ENCODE data around the gene MME. TPM values are rescaled to one million over a fixed set of nuclear protein-coding genes. Genes with fewer than 3 reads are reported as not detected.

Gene MME
- total RNA-seq, 2 experiments from 2014 or later = 84.4 to 118 TPM

- POLR2A ChIA-PET = interaction anchor here (0.6 to 1.5 kb wide), 2 partner anchors 11 to 37 kb away, joined by 3 to 5 read pairs; no protein-coding TSS in a partner anchor
- peak overlapping the region; percentile 10; the same call in 1 of the 2 replicates for H2AFZ ChIP-seq (ENCODE audit: low read length)
Measured at GRCh38 chr3:155184011-155184410, 103.9 kb downstream of the MME start.

GRCh38 chr3:155185631-155186071, 105.5 kb downstream of the MME start:
- Histone ChIP-seq H3K4me2 (ENCODE audit: low read length) (no peak overlapping the region), H3K9me3 (ENCODE audit: low read length) (no peaks in the 10 kb centered on the region; the same call in 1 of the 2 replicates), H3K9me2 (ENCODE audit: insufficient read depth, low read length) (no peaks in the 10 kb centered on the region), H3K4me3 (ENCODE audit: low read depth, low read length, poor library complexity, severe bottlenecking) (no peak overlapping the region), H4K20me1 (ENCODE audit: insufficient read depth, low read length) (no peaks in the 10 kb centered on the region), H3K79me2 (ENCODE audit: insufficient read depth, low read depth, low read length) (no peaks in the 10 kb centered on the region), H3K27ac (ENCODE audit: low read depth, low read length, poor library complexity, severe bottlenecking) (no peak overlapping the region), H2AFZ (ENCODE audit: low read length) (no peak overlapping the region), H3K36me3 (ENCODE audit: insufficient read depth, low read length) (peaks cover 31% of the 10 kb centered on the region), H3K4me1 (ENCODE audit: insufficient read depth, low read length, poor library complexity, severe bottlenecking) (peaks cover 27% of the 10 kb centered on the region)
- no TSS peak for BruUV-seq (replicated peaks)
- ChIA-PET CTCF (ENCODE audit: unreplicated experiment) (no interaction called here), POLR2A (no interaction called here)
- intact Hi-C loops (cut with micrococcal nuclease; ENCODE audit: unreplicated experiment) = no loop called here
- no peak for DNase-seq (ENCODE audit: low spot score)
- TF ChIP-seq EZH2phosphoT487 (IDR thresholded peaks at IDR 0.05; ENCODE audit: borderline replicate concordance, low read depth, low read length) (no peak), CTCF (conservative IDR thresholded peaks at IDR 0.05; ENCODE audit: low read length) (no peak)

More at GRCh38 chr3:155184011-155184410, 103.9 kb downstream of the MME start:
- H3K79me2 ChIP-seq (ENCODE audit: insufficient read depth, low read depth, low read length) = no peaks in the 10 kb centered on the region
- H4K20me1 ChIP-seq (ENCODE audit: insufficient read depth, low read length) = no peaks in the 10 kb centered on the region
- H3K4me1 ChIP-seq (ENCODE audit: insufficient read depth, low read length, poor library complexity, severe bottlenecking) = peaks cover 23% of the 10 kb centered on the region
- CTCF ChIA-PET (ENCODE audit: unreplicated experiment) = no interaction called here
- no peaks in the 10 kb centered on the region for H3K9me2 ChIP-seq (ENCODE audit: insufficient read depth, low read length)
- H3K27ac ChIP-seq (ENCODE audit: low read depth, low read length, poor library complexity, severe bottlenecking) = peak overlapping the region; percentile 45
- H3K9me3 ChIP-seq (ENCODE audit: low read length) = no peaks in the 10 kb centered on the region
- H3K36me3 ChIP-seq (ENCODE audit: insufficient read depth, low read length) = peaks cover 47% of the 10 kb centered on the region
- intact Hi-C loops (cut with micrococcal nuclease; ENCODE audit: unreplicated experiment) = no loop called here
- no TSS peak for BruUV-seq (replicated peaks)
- peak overlapping the region; percentile 54 for H3K4me2 ChIP-seq (ENCODE audit: low read length)
- DNase-seq (ENCODE audit: low spot score) = peak; percentile 43
- no peak for TF ChIP-seq EZH2phosphoT487 (IDR thresholded peaks at IDR 0.05; ENCODE audit: borderline replicate concordance, low read depth, low read length)
- TF ChIP-seq CTCF (conservative IDR thresholded peaks at IDR 0.05; ENCODE audit: low read length) = no peak
- peak overlapping the region; percentile 32 for H3K4me3 ChIP-seq (ENCODE audit: low read depth, low read length, poor library complexity, severe bottlenecking)

GRCh38 chr3:155188031-155188430, 107.9 kb downstream of the MME start:
- ChIA-PET POLR2A (no interaction called here), CTCF (ENCODE audit: unreplicated experiment) (no interaction called here)
- Histone ChIP-seq H3K4me2 (ENCODE audit: low read length) (no peak overlapping the region), H2AFZ (ENCODE audit: low read length) (no peak overlapping the region), H3K4me1 (ENCODE audit: insufficient read depth, low read length, poor library complexity, severe bottlenecking) (peaks cover 32% of the 10 kb centered on the region), H3K9me3 (ENCODE audit: low read length) (peaks cover 9% of the 10 kb centered on the region; the same call in 1 of the 2 replicates), H4K20me1 (ENCODE audit: insufficient read depth, low read length) (no peaks in the 10 kb centered on the region), H3K36me3 (ENCODE audit: insufficient read depth, low read length) (peaks cover 10% of the 10 kb centered on the region; the same call in 1 of the 2 replicates), H3K79me2 (ENCODE audit: insufficient read depth, low read depth, low read length) (no peaks in the 10 kb centered on the region), H3K4me3 (ENCODE audit: low read depth, low read length, poor library complexity, severe bottlenecking) (no peak overlapping the region), H3K9me2 (ENCODE audit: insufficient read depth, low read length) (no peaks in the 10 kb centered on the region), H3K27ac (ENCODE audit: low read depth, low read length, poor library complexity, severe bottlenecking) (no peak overlapping the region)
- intact Hi-C loops (cut with micrococcal nuclease; ENCODE audit: unreplicated experiment) = no loop called here
- TF ChIP-seq CTCF (conservative IDR thresholded peaks at IDR 0.05; ENCODE audit: low read length) (no peak), EZH2phosphoT487 (IDR thresholded peaks at IDR 0.05; ENCODE audit: borderline replicate concordance, low read depth, low read length) (no peak)
- BruUV-seq (replicated peaks) = no TSS peak
- DNase-seq (ENCODE audit: low spot score) = no peak
